Astrocyte (in vitro differentiated cells and primary cell): ENCODE measurements around the gene HPS5. TPM values are rescaled to one million over a fixed set of nuclear protein-coding genes. Genes with fewer than 3 reads are reported as not detected.

Experiments
- DNase-seq: peaks from one replicate; pipeline ENCODE4 v3.0.0-alpha.2; 2010; ENCODE audit warnings: low read depth
- FAIRE-seq: peaks from 2 replicates; lab custom pipeline; 2011; peaks lifted over from hg19 to GRCh38; lab: Jason Lieb, UNC
- H2AFZ ChIP-seq: 2 replicates; pipeline ENCODE4 v1.6.0; 2012; ENCODE audit warnings: low read depth, low read length, inconsistent platforms
- H3K27ac ChIP-seq: 2 replicates; pipeline ENCODE4 v1.5.1; 2011; ENCODE audit warnings: low read depth, low read length, inconsistent platforms
- H3K27me3 ChIP-seq: 2 replicates; pipeline ENCODE4 v1.6.0; 2011; ENCODE audit warnings: low read length, inconsistent platforms; ENCODE audit not compliant: insufficient read depth
- H3K36me3 ChIP-seq: 2 replicates; pipeline ENCODE4 v1.5.1; 2011; ENCODE audit warnings: low read length, inconsistent platforms; ENCODE audit not compliant: insufficient read depth
- H3K4me1 ChIP-seq: 2 replicates; pipeline ENCODE4 v1.5.1; 2011; ENCODE audit warnings: low read length, inconsistent platforms; ENCODE audit not compliant: insufficient read depth
- H3K4me2 ChIP-seq: 2 replicates; pipeline ENCODE4 v1.6.0; 2012; ENCODE audit warnings: low read length, inconsistent platforms
- H3K4me3 ChIP-seq: 2 replicates; pipeline ENCODE4 v1.5.1; 2011; ENCODE audit warnings: low read depth, mild to moderate bottlenecking, low read length, inconsistent platforms; ENCODE audit not compliant: insufficient read depth
- H3K79me2 ChIP-seq: 2 replicates; pipeline ENCODE4 v1.6.0; 2012; ENCODE audit warnings: mild to moderate bottlenecking, low read length, inconsistent platforms; ENCODE audit not compliant: insufficient read depth
- H3K9ac ChIP-seq: 2 replicates; pipeline ENCODE4 v1.6.0; 2012; ENCODE audit warnings: mild to moderate bottlenecking, low read length, inconsistent platforms
- H3K9me3 ChIP-seq: 2 replicates; pipeline ENCODE4 v1.5.1; 2012; ENCODE audit warnings: low read depth, mild to moderate bottlenecking, low read length, inconsistent platforms; ENCODE audit not compliant: insufficient read depth
- H4K20me1 ChIP-seq: 2 replicates; pipeline ENCODE4 v1.6.0; 2012; ENCODE audit warnings: low read length, inconsistent platforms; ENCODE audit not compliant: insufficient read depth
- H3K27ac Mint-ChIP-seq: one replicate; pipeline ENCODE4 v1.8.0; 2021; ENCODE audit warnings: mild to moderate bottlenecking, mixed read lengths; ENCODE audit not compliant: unreplicated experiment
- H3K27me3 Mint-ChIP-seq: one replicate; pipeline ENCODE4 v1.8.0; 2021; ENCODE audit warnings: low read depth, mixed read lengths; ENCODE audit not compliant: unreplicated experiment
- H3K36me3 Mint-ChIP-seq: one replicate; pipeline ENCODE4 v1.8.0; 2021; ENCODE audit warnings: low read depth, mixed read lengths; ENCODE audit not compliant: unreplicated experiment
- H3K4me1 Mint-ChIP-seq: one replicate; pipeline ENCODE4 v1.8.0; 2021; ENCODE audit warnings: low read depth, mixed read lengths; ENCODE audit not compliant: unreplicated experiment
- H3K4me3 Mint-ChIP-seq: one replicate; pipeline ENCODE4 v1.8.0; 2021; ENCODE audit warnings: mild to moderate bottlenecking, moderate library complexity, mixed read lengths; ENCODE audit not compliant: unreplicated experiment
- H3K9me3 Mint-ChIP-seq: one replicate; pipeline ENCODE4 v1.8.0; 2021; ENCODE audit warnings: mild to moderate bottlenecking, mixed read lengths; ENCODE audit not compliant: unreplicated experiment
- EZH2 ChIP-seq: IDR thresholded peaks from 2 replicates; pipeline ENCODE4 v1.6.1; 2012; ENCODE audit warnings: mild to moderate bottlenecking, low read length, inconsistent platforms; ENCODE audit not compliant: insufficient read depth
- total RNA-seq: library from RNA; stranded (reverse); gene quantifications from 2 replicates; pipeline ENCODE4 v1.2.1, GENCODE V29; 2021
- TF ChIP-seq, protein P1 (sequence below): IDR thresholded peaks from 2 replicates; pipeline ENCODE4 v1.5.1; 2011; ENCODE audit warnings: low read depth, mild to moderate bottlenecking, inconsistent platforms, low read length, moderate library complexity; ENCODE audit not compliant: insufficient read depth

HPS5 gene
- total RNA-seq, 1 donor from 2014 or later, result 22.6 TPM

- H3K27me3 ChIP-seq, result no peaks in the 10 kb centered on the region
- no peaks in the 10 kb centered on the region for H3K9me3 ChIP-seq
- FAIRE-seq, result no peak
- Mint-ChIP-seq H3K4me3 (no peak overlapping the region), H3K36me3 (no peaks in the 10 kb centered on the region), H3K4me1 (no peaks in the 10 kb centered on the region), H3K9me3 (no peaks in the 10 kb centered on the region), H3K27me3 (peaks cover 2% of the 10 kb centered on the region), H3K27ac (no peak overlapping the region)
- TF ChIP-seq, protein P1, sequence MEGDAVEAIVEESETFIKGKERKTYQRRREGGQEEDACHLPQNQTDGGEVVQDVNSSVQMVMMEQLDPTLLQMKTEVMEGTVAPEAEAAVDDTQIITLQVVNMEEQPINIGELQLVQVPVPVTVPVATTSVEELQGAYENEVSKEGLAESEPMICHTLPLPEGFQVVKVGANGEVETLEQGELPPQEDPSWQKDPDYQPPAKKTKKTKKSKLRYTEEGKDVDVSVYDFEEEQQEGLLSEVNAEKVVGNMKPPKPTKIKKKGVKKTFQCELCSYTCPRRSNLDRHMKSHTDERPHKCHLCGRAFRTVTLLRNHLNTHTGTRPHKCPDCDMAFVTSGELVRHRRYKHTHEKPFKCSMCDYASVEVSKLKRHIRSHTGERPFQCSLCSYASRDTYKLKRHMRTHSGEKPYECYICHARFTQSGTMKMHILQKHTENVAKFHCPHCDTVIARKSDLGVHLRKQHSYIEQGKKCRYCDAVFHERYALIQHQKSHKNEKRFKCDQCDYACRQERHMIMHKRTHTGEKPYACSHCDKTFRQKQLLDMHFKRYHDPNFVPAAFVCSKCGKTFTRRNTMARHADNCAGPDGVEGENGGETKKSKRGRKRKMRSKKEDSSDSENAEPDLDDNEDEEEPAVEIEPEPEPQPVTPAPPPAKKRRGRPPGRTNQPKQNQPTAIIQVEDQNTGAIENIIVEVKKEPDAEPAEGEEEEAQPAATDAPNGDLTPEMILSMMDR, result no peak
- TF ChIP-seq EZH2, result no peak
- no peaks in the 10 kb centered on the region for H3K79me2 ChIP-seq
- H3K4me2 ChIP-seq, result no peak overlapping the region
- no peak for DNase-seq
- no peak overlapping the region for H3K9ac ChIP-seq
- no peaks in the 10 kb centered on the region for H3K36me3 ChIP-seq
- no peak overlapping the region for H2AFZ ChIP-seq
- H3K4me1 ChIP-seq, result no peaks in the 10 kb centered on the region
- H4K20me1 ChIP-seq, result no peaks in the 10 kb centered on the region
- H3K4me3 ChIP-seq, result no peak overlapping the region
- no peak overlapping the region for H3K27ac ChIP-seq
Observed at GRCh38 chr11:18261721-18262120, 60.2 kb downstream of the HPS5 start.

- H3K4me3 Mint-ChIP-seq, result no peak overlapping the region
- H3K9me3 ChIP-seq, result no peaks in the 10 kb centered on the region
Observed at GRCh38 chr11:18259259-18259658, 62.7 kb downstream of the HPS5 start.

DNA sequence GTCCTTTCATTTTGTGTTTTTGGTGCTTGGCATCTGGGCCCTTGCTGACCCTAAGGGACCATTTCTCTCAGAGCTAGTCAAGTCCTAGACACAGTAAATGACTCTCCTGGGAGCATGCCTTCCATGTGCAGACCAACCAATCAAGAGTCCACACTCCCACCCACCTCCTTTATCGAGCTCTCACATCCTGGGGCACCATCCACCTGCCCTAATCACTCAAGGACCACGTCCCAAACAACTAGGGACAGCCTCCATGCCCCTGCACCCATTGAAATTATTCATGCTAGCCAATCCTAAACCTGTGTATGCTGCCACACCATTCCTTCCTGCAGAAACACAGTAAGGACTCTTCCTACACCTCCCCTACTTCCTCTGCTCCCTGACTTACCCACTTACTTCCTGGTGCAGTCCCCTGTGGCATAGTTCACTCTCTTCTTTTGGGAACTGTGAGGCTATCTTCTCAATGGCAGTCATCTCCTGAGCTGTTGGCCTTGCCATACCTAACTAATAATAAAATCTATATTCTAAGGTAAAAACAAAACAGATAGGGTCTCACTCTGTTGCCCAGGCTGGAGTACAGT, 67.1 kb downstream of the HPS5 start:
- DNase-seq (no peak), FAIRE-seq (no peak)
- Mint-ChIP-seq H3K27ac (no peak overlapping the region), H3K4me3 (no peak overlapping the region), H3K4me1 (no peaks in the 10 kb centered on the region), H3K9me3 (no peaks in the 10 kb centered on the region), H3K36me3 (no peaks in the 10 kb centered on the region), H3K27me3 (peaks cover 9% of the 10 kb centered on the region)
- Histone ChIP-seq H4K20me1 (no peaks in the 10 kb centered on the region), H3K4me1 (no peaks in the 10 kb centered on the region), H2AFZ (no peak overlapping the region), H3K36me3 (no peaks in the 10 kb centered on the region), H3K4me2 (no peak overlapping the region), H3K27me3 (no peaks in the 10 kb centered on the region), H3K4me3 (no peak overlapping the region), H3K9me3 (no peaks in the 10 kb centered on the region), H3K9ac (no peak overlapping the region), H3K27ac (no peak overlapping the region), H3K79me2 (no peaks in the 10 kb centered on the region)
- TF ChIP-seq, protein P1, result no peak
- TF ChIP-seq EZH2, result no peak

More at GRCh38 chr11:18259259-18259658, 62.7 kb downstream of the HPS5 start:
- Mint-ChIP-seq H3K36me3 (no peaks in the 10 kb centered on the region), H3K27me3 (peaks cover 3% of the 10 kb centered on the region), H3K4me1 (no peaks in the 10 kb centered on the region), H3K27ac (no peak overlapping the region), H3K9me3 (no peaks in the 10 kb centered on the region)
- Histone ChIP-seq H3K27me3 (no peaks in the 10 kb centered on the region), H3K79me2 (no peaks in the 10 kb centered on the region), H3K9ac (no peak overlapping the region), H2AFZ (no peak overlapping the region), H3K4me3 (no peak overlapping the region), H3K4me1 (no peaks in the 10 kb centered on the region), H3K36me3 (no peaks in the 10 kb centered on the region), H3K4me2 (no peak overlapping the region), H3K27ac (no peak overlapping the region), H4K20me1 (no peaks in the 10 kb centered on the region)
- no peak for TF ChIP-seq EZH2
- TF ChIP-seq, protein P1, result no peak
- FAIRE-seq (no peak), DNase-seq (no peak)
